WTC11 (cell line): ENCODE results near the gene MRPS21. TPM values are rescaled to one million over a fixed set of nuclear protein-coding genes. Genes with fewer than 3 reads are reported as not detected.

Experiments
- AR ChIP-seq: fragments of 250-450 bp; sonication (Bioruptor Pico); IDR thresholded peaks from 2 replicates; pipeline ENCODE4 v1.9.0; 2021; ENCODE audit warnings: mild to moderate bottlenecking
- ATF2 ChIP-seq: sonication (generic); formaldehyde crosslinking; IDR thresholded peaks from 2 replicates; pipeline ENCODE4 v1.8.1; 2022; ENCODE audit warnings: low read depth, missing genetic modification reagents, borderline replicate concordance
- CDX4 ChIP-seq: fragments of 250-450 bp; sonication (Bioruptor Pico); IDR thresholded peaks from 2 replicates; pipeline ENCODE4 v1.9.0; 2021; ENCODE audit warnings: moderate library complexity, mild to moderate bottlenecking, inconsistent platforms, borderline replicate concordance
- CREB1 ChIP-seq: sonication (generic); formaldehyde crosslinking; IDR thresholded peaks from 2 replicates; pipeline ENCODE4 v1.8.0; 2023; ENCODE audit warnings: mild to moderate bottlenecking, missing genetic modification reagents
- CTCF ChIP-seq: fragments of 200-600 bp; IDR thresholded peaks from 2 replicates; pipeline ENCODE4 v1.8.0; 2022; ENCODE audit warnings: antibody characterized with exemption
- FOXK1 ChIP-seq: sonication (generic); formaldehyde crosslinking; IDR thresholded peaks from 2 replicates; pipeline ENCODE4 v1.8.0; 2022; ENCODE audit warnings: mild to moderate bottlenecking, moderate library complexity, missing genetic modification reagents
- FOXP4 ChIP-seq: sonication (generic); formaldehyde crosslinking; IDR thresholded peaks from 2 replicates; pipeline ENCODE4 v1.8.0; 2022; ENCODE audit warnings: mild to moderate bottlenecking, missing genetic modification reagents
- HMGXB4 ChIP-seq: sonication (generic); formaldehyde crosslinking; IDR thresholded peaks from 2 replicates; pipeline ENCODE4 v1.8.1; 2023; ENCODE audit warnings: mild to moderate bottlenecking, moderate library complexity, missing genetic modification reagents
- JAZF1 ChIP-seq: fragments of 250-450 bp; sonication (Bioruptor Pico); IDR thresholded peaks from 2 replicates; pipeline ENCODE4 v1.9.0; 2021; ENCODE audit warnings: moderate library complexity, mild to moderate bottlenecking, inconsistent platforms
- JUN ChIP-seq: sonication (generic); formaldehyde crosslinking; IDR thresholded peaks from 2 replicates; pipeline ENCODE4 v1.8.0; 2023; ENCODE audit warnings: mild to moderate bottlenecking, missing genetic modification reagents
- MAX ChIP-seq: sonication (generic); formaldehyde crosslinking; IDR thresholded peaks from 2 replicates; pipeline ENCODE4 v1.8.0; 2022; ENCODE audit warnings: mild to moderate bottlenecking, missing genetic modification reagents
- MYBL2 ChIP-seq: sonication (generic); formaldehyde crosslinking; IDR thresholded peaks from 2 replicates; pipeline ENCODE4 v1.8.1; 2023; ENCODE audit warnings: mild to moderate bottlenecking, moderate library complexity, missing genetic modification reagents
- NFE2L1 ChIP-seq: sonication (generic); formaldehyde crosslinking; IDR thresholded peaks from 2 replicates; pipeline ENCODE4 v1.8.1; 2023; ENCODE audit warnings: missing genetic modification reagents
- NFYB ChIP-seq: sonication (generic); formaldehyde crosslinking; conservative IDR thresholded peaks from 2 replicates; pipeline ENCODE4 v1.8.0; 2022; ENCODE audit warnings: low read depth, missing genetic modification reagents
- NR3C1 ChIP-seq: sonication (generic); formaldehyde crosslinking; conservative IDR thresholded peaks from 2 replicates; pipeline ENCODE4 v1.8.1; 2023; ENCODE audit warnings: low read depth, mild to moderate bottlenecking, missing genetic modification reagents
- SP1 ChIP-seq: sonication (generic); formaldehyde crosslinking; conservative IDR thresholded peaks from 2 replicates; pipeline ENCODE4 v1.8.1; 2022; ENCODE audit warnings: missing genetic modification reagents
- TEAD1 ChIP-seq: sonication (generic); formaldehyde crosslinking; IDR thresholded peaks from 2 replicates; pipeline ENCODE4 v1.8.0; 2022; ENCODE audit warnings: mild to moderate bottlenecking, missing genetic modification reagents
- TP53 ChIP-seq: sonication (generic); formaldehyde crosslinking; IDR thresholded peaks from 2 replicates; pipeline ENCODE4 v1.8.1; 2023; ENCODE audit warnings: mild to moderate bottlenecking, missing genetic modification reagents
- ZBTB43 ChIP-seq: sonication (generic); formaldehyde crosslinking; IDR thresholded peaks from 2 replicates; pipeline ENCODE4 v1.8.1; 2023; ENCODE audit warnings: mild to moderate bottlenecking, missing genetic modification reagents
- ZNF121 ChIP-seq: sonication (generic); formaldehyde crosslinking; IDR thresholded peaks from 2 replicates; pipeline ENCODE4 v1.8.0; 2023; ENCODE audit warnings: missing genetic modification reagents
- ZNF232 ChIP-seq: sonication (generic); formaldehyde crosslinking; IDR thresholded peaks from 2 replicates; pipeline ENCODE4 v1.8.0; 2022; ENCODE audit warnings: mild to moderate bottlenecking, missing genetic modification reagents
- ZNF281 ChIP-seq: sonication (generic); formaldehyde crosslinking; IDR thresholded peaks from 2 replicates; pipeline ENCODE4 v1.8.0; 2023; ENCODE audit warnings: mild to moderate bottlenecking, missing genetic modification reagents
- total RNA-seq: library from RNA; stranded (reverse); gene quantifications from 3 replicates; pipeline ENCODE4 v1.2.3, GENCODE V29; 2021

Gene MRPS21
- total RNA-seq, 1 experiment from 2014 or later = 105 TPM

- TF ChIP-seq ZNF281 (CRISPR knock-in tag) (peak; percentile 74; the same call in 1 of the 2 replicates), HMGXB4 (CRISPR knock-in tag) (peak; percentile 57; the same call in 1 of the 2 replicates), NR3C1 (CRISPR knock-in tag) (no peak), FOXK1 (CRISPR knock-in tag) (peak; percentile 85; the same call in 1 of the 2 replicates), ATF2 (peak; percentile 10; the same call in 1 of the 2 replicates), TEAD1 (CRISPR knock-in tag) (no peak; the same call in 1 of the 2 replicates), AR (CRISPR knock-in tag) (no peak), CDX4 (CRISPR knock-in tag) (no peak), FOXP4 (0 out of 2 replicates have a peak, but pooled peaks have one; percentile 37), MYBL2 (CRISPR knock-in tag) (no peak; the same call in 1 of the 2 replicates), ZNF121 (CRISPR knock-in tag) (no peak), NFE2L1 (CRISPR knock-in tag) (peak; percentile 16; the same call in 1 of the 2 replicates), ZBTB43 (CRISPR knock-in tag) (peak; percentile 23; the same call in 1 of the 2 replicates), JUN (CRISPR knock-in tag) (peak; percentile 22; the same call in 1 of the 2 replicates), TP53 (CRISPR knock-in tag) (peak; percentile 18; the same call in 1 of the 2 replicates), NFYB (CRISPR knock-in tag) (peak; percentile 85), JAZF1 (CRISPR knock-in tag) (no peak), CREB1 (CRISPR knock-in tag) (peak; percentile 50; the same call in 1 of the 2 replicates), SP1 (CRISPR knock-in tag) (peak; percentile 69), ZNF232 (no peak; the same call in 1 of the 2 replicates), MAX (peak; percentile 91), CTCF (no peak)
Measured at GRCh38 chr1:150281758-150282557, 11.7 kb upstream of the MRPS21 start, which contains the start of gene CIART (continued).
